ENCODE data around the gene MIA2. TPM values are rescaled to one million over a fixed set of nuclear protein-coding genes. Genes with fewer than 3 reads are reported as not detected.

MIA2 gene
- total and polyA plus RNA-seq, 9 of the 15 experiments (the other 6 are each of a cell fraction or from before 2014, with no cell fraction given): 6.0 to 21.8 (median 12.8) TPM

DNA sequence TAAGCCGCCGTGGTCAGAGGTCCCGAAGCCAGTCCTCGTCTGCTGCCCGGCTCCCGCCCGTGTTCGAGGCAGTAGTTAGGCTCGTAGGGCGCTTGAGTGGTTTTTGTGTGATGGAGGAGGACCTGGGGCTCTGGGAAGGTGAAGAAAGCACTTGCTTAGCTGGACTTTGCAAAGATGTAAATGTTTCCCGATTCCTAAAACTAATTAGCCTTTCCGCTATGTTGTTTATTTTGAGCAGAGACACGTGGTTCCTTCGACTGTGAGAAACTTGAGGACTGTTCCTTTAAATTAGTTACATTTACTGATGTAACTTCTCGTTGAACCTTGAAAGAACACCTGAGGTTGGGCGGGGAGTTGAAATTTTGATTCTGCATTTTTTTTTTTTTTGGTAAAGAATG lies 33.9 kb downstream of the MIA2 start:
- CTCF ChIA-PET (ENCODE audit: low intra/inter-chr PET ratio): no interaction called here
- no TSS peak for BruUV-seq (replicated peaks)
- no peaks in the 10 kb centered on the region for H3K36me3 ChIP-seq (ENCODE audit: control insufficient read depth, insufficient read depth, low read length)
- POLR2A ChIA-PET: interaction anchor here (0.7 to 2.1 kb wide), 3 partner anchors 8 to 82 kb away, joined by 3 to 7 read pairs (median 5); no protein-coding TSS in a partner anchor
- DNase-seq (ENCODE audit: extremely low read depth in 1 of 4, low spot score in 3 of 4) (no peak), ATAC-seq (peak; percentile 11), FAIRE-seq (peak; percentile 15)
- H4K20me1 ChIP-seq (replicated peaks; ENCODE audit: control insufficient read depth, insufficient read depth, low read length): no peaks in the 10 kb centered on the region
- peak overlapping the region; percentile 97 for H3K27ac ChIP-seq (ENCODE audit: extremely low read depth, low read depth, low read length)
- H2AFZ ChIP-seq (ENCODE audit: low read depth, low read length): peak overlapping the region; percentile 99
- WGBS (ENCODE audit: insufficient coverage, low coverage, missing lambda C conversion rate): 0% methylated on average over 12 of the region's 16 CpGs
- peaks cover 11 to 16% of the 10 kb centered on the region in 2 experiments; a peak in 4 of 5 replicates for H3K4me1 ChIP-seq (replicated peaks in 1 of 2; ENCODE audit: control insufficient read depth in 2 of 2, insufficient read depth in 2 of 2, low read length in 2 of 2)
- in situ Hi-C loops (cut with MboI) (no loop called here), intact Hi-C loops (cut with micrococcal nuclease) (loop anchor here (10.0 kb wide), 1 partner anchor 93 kb away; the partner anchor contains the start of genes PNN and TRAPPC6B)
- peak overlapping the region; percentile 67 for H3K4me3 ChIP-seq
- H3K79me2 ChIP-seq (ENCODE audit: control insufficient read depth, insufficient read depth, low read length): peaks cover 59% of the 10 kb centered on the region
- no peaks in the 10 kb centered on the region for H3K27me3 ChIP-seq (ENCODE audit: control insufficient read depth in 2 of 2, insufficient read depth in 2 of 2, low read length in 2 of 2)
- H3K9me1 ChIP-seq (ENCODE audit: control insufficient read depth, insufficient read depth, low read length): no peaks in the 10 kb centered on the region
- peak overlapping the region; percentile 94 to 99 for H3K9ac ChIP-seq (ENCODE audit: insufficient read depth in 1 of 2, low read depth in 2 of 2, low read length in 2 of 2)
- H3K9me3 ChIP-seq (replicated peaks; ENCODE audit: control insufficient read depth, insufficient read depth, low read depth, low read length): peaks cover 6% of the 10 kb centered on the region; the same call in 1 of the 2 replicates
- peak overlapping the region; percentile 89 for H3K4me2 ChIP-seq (ENCODE audit: insufficient read depth, low read length)
- TF ChIP-seq, protein P1, sequence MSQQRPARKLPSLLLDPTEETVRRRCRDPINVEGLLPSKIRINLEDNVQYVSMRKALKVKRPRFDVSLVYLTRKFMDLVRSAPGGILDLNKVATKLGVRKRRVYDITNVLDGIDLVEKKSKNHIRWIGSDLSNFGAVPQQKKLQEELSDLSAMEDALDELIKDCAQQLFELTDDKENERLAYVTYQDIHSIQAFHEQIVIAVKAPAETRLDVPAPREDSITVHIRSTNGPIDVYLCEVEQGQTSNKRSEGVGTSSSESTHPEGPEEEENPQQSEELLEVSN (IDR thresholded peaks at IDR 0.05; ENCODE audit: borderline replicate concordance in 1 of 2, extremely low read depth in 1 of 2, insufficient read depth in 1 of 2, insufficient read length in 1 of 2, low read depth in 1 of 2, low read length in 1 of 2, poor library complexity in 1 of 2, severe bottlenecking in 1 of 2): peak; percentile 42 to 82
- TF ChIP-seq KDM2B (CRISPR knock-in tag; IDR thresholded peaks at IDR 0.05): no peak
- TF ChIP-seq HDAC1 (IDR thresholded peaks at IDR 0.05): 0 out of 4 replicates have a peak, but pooled peaks of 1 of the 2 experiments have one; percentile 42
- TF ChIP-seq, protein P2, sequence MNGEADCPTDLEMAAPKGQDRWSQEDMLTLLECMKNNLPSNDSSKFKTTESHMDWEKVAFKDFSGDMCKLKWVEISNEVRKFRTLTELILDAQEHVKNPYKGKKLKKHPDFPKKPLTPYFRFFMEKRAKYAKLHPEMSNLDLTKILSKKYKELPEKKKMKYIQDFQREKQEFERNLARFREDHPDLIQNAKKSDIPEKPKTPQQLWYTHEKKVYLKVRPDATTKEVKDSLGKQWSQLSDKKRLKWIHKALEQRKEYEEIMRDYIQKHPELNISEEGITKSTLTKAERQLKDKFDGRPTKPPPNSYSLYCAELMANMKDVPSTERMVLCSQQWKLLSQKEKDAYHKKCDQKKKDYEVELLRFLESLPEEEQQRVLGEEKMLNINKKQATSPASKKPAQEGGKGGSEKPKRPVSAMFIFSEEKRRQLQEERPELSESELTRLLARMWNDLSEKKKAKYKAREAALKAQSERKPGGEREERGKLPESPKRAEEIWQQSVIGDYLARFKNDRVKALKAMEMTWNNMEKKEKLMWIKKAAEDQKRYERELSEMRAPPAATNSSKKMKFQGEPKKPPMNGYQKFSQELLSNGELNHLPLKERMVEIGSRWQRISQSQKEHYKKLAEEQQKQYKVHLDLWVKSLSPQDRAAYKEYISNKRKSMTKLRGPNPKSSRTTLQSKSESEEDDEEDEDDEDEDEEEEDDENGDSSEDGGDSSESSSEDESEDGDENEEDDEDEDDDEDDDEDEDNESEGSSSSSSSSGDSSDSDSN (IDR thresholded peaks at IDR 0.05; ENCODE audit: borderline replicate concordance in 1 of 2, low read depth in 2 of 2, low read length in 2 of 2): 0 out of 4 replicates have a peak, but pooled peaks of 1 of the 2 experiments have one; percentile 14
- TF ChIP-seq ZNF384 (IDR thresholded peaks at IDR 0.05; ENCODE audit: low read depth, low read length): peak; percentile 63; the same call in 1 of the 2 replicates
- TF ChIP-seq CEBPG (CRISPR knock-in tag; IDR thresholded peaks at IDR 0.05): peak; percentile 69
- peak in 1 of 2 experiments; percentile 67; a peak in 2 of 4 replicates for TF ChIP-seq CEBPG (tag; conservative IDR thresholded peaks at IDR 0.05 in 1 of 2, IDR thresholded peaks at IDR 0.05 in 1 of 2)
- TF ChIP-seq, protein P3, sequence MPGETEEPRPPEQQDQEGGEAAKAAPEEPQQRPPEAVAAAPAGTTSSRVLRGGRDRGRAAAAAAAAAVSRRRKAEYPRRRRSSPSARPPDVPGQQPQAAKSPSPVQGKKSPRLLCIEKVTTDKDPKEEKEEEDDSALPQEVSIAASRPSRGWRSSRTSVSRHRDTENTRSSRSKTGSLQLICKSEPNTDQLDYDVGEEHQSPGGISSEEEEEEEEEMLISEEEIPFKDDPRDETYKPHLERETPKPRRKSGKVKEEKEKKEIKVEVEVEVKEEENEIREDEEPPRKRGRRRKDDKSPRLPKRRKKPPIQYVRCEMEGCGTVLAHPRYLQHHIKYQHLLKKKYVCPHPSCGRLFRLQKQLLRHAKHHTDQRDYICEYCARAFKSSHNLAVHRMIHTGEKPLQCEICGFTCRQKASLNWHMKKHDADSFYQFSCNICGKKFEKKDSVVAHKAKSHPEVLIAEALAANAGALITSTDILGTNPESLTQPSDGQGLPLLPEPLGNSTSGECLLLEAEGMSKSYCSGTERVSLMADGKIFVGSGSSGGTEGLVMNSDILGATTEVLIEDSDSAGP (CRISPR knock-in tag; IDR thresholded peaks at IDR 0.05): 0 out of 2 replicates have a peak, but pooled peaks have one; percentile 40
- TF ChIP-seq POLR2H (tag; IDR thresholded peaks at IDR 0.05; ENCODE audit: low read depth): peak; percentile 54; the same call in 1 of the 2 replicates
- TF ChIP-seq L3MBTL2 (IDR thresholded peaks at IDR 0.05): peak; percentile 87
- 0 out of 2 replicates have a peak, but pooled peaks have one; percentile 15 for TF ChIP-seq FOXK1 (CRISPR knock-in tag; IDR thresholded peaks at IDR 0.05; ENCODE audit: borderline replicate concordance)
